HG03575 (cell line): ENCODE data around the gene FAM236C.
"Not testable (repeated sequence)": the region's sequence is repeated elsewhere in the genome, so short reads cannot be mapped to it uniquely, and the experiment has no call there.

Experiments used
- ATAC-seq: cut with Tn5 transposase; IDR thresholded peaks from one replicate; pipeline ENCODE4 v1.9.1; 2021; ENCODE audit not compliant: unreplicated experiment, insufficient number of reproducible peaks, low FRiP score; ENCODE audit errors: extremely low read depth

The FAM236C gene

DNA sequence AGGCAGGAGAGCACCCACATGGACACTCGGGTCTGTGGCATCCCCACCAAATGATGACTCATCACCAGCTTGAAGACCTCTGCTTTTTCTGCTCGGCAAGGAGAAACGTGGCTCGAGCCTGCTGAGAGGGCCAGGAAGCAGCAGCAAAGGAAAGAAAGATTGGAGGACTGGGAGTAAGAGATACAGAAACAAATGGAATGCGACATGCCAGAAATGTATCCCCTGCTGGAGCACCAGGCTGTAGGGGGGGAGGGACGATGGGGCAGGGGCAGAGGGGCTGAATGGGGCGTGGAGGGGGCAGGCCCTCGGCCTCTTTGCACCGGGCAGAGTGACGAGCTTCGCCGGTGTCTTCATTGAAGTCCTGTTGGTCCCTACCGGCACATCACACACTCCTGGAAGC lies at the start of gene FAM236C:
FAM236C (plus strand) TSS at position 301 of the 400 bp plus-strand sequence. CDS start 100 bp downstream, outside the sequence.
- not testable (repeated sequence) for ATAC-seq

DNA sequence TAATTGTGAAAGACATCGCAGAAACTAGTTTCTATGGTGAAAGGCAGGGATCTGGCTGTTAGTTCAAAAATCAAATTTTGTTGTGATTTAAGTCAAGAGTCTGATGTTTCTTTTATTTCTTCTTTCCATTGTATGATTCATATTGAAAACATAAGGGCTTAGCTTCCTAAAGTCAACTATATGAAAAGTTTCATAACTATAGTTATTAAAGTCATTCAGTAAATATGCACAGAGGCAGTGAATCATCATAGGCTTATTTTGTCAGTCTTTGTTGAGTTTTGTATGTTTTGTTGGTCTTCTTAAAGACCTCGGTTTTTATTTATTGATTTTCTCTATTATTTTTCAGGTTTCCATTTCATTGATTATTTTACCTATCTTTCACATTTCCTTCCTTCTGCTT lies 29.5 kb upstream of the FAM236C start:
- ATAC-seq, result not testable (repeated sequence)

DNA sequence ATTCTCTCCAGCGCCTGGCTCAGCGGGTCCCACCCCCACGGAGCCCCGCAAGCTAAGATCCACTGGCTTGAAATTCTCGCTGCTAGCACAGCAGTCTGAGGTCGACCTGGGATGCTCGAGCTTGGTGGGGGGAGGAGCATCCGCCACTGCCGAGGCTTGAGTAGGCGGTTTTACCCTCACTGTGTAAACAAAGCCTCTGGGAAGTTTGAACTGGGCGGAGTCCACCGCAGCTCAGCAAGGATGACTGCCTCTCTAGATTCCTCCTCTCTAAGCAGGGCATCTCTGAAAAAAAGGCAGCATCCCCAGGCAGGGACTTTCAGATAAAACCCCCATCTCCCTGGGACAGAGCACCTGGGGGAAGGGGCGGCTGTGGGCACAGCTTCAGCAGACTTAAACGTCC lies 22.7 kb upstream of the FAM236C start:
- ATAC-seq, result not testable (repeated sequence)

DNA sequence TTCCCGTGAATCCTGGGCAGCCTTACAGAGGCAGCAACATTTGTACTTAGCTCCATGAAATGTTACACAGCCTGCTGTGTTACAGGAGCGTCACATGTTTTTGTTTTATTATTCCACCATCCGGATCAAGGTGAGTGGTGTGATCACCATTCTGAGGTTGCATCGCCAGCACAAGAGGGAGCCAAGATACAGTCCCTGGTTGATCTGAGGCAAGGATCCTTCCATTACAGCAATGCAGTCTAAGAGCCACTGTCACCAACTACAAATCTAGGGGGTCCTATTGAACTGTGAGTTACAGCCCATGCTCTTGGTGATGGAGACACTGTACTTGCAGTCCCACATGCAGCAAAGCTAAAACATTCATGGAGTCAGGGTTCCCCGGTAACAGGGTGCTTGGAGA lies 3.7 kb downstream of the FAM236C start:
- ATAC-seq, result not testable (repeated sequence)

DNA sequence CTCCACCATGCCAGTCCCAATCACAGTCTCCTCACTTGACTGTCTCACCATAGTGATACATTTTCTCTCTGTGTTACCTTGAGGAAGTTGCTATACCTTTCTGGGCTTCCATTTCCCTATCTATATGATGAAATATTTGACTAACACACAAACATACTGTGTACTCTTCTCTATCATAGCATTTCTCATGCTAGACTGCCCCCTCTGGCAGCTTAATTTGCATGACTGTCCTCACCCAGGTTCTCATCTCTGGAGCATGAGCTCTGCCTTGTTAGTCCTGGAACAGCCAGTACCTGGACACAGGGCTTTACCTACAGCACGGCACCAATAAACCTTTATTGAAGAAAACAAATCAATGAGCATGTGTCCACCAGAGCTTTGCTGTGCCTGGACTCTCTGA lies 19.9 kb downstream of the FAM236C start:
- not testable (repeated sequence) for ATAC-seq

DNA sequence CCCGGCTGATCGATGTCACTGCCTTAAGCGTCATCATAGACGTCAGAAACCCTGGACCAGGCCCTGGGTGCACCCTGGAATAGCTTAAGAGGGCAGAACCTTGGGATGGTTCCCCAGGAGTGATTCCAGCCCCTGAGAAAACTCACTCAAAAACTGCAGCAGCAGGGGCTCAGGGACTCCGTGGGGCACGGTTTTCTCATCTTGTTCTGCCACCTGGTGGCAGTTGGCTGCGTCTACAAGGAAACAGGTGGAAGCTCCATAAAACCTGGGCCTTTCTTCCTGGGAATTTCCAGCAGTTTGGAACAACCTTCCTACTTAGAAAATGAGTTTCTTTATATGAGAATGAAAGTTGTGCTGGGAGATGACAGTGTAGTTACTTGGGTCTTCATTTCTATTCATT lies 24.0 kb downstream of the FAM236C start:
- not testable (repeated sequence) for ATAC-seq

DNA sequence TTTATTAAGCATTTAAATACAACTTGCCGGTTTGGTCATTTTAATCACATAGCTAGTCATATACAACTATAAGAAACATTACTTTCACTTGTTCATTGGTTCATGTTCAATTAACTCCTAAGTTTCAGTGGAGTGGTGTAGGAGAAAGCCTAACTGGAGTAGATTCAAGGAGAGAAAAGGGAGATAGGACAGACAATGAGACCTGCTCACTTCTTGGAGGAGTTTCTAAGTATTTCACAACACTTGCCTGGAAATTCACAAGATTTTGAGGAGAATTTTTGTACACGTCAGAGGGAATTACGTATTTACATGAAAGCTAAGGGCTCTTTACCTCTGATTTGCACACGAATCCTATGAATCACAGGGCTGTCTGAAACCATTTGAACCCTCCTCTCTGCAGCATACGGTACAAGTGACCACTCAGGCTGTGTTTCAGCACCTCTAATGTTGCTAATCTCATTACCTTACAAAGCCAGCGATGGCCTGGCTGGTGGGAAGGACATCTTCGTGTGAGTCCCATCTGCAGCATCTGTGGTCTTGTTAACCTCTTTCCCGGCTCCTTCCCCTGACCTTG lies 24.6 kb downstream of the FAM236C start:
- not testable (repeated sequence) for ATAC-seq

DNA sequence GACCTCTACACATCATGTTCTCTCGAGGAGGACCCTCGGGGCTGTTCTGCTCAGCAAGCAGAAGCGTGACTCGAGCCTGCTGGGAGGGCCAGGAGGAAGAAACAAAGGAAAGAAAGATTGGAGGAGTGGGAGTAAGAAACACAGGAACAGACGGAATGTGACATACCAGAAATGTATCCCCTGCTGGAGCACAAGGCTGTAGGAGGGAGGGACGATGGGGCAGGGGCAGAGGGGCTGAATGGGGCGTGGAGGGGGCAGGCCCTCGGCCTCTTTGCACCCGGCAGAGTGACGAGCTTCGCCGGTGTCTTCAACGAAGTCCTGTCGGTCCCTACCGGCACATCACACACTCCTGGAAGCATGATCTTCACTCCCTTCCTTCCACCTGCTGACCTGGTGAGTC lies 25.5 kb downstream of the FAM236C start, which contains the start of gene FAM236A:
FAM236A (plus strand) TSS at position 301 of the 400 bp plus-strand sequence; CDS start at position 358, 57 bp downstream.
- ATAC-seq, result not testable (repeated sequence)

DNA sequence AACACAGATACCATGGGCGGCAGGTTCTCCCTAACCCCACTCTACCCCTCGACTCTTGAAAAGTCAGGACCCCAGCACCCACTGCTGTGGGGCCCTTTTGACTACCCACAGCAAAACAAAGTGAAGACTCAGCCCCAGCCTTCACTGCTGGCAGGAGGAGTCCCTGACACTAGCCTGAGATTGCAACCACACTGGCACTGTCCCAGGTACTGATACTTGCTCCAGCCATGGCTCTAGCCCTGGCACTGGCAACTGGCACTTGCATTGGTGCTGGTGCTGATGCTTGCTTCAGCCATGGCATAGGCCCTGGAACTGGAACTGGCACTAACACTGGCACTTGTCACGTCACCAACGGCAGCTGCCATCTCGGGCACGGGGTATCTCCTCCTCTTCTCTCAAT lies 29.9 kb downstream of the FAM236C start:
- not testable (repeated sequence) for ATAC-seq

DNA sequence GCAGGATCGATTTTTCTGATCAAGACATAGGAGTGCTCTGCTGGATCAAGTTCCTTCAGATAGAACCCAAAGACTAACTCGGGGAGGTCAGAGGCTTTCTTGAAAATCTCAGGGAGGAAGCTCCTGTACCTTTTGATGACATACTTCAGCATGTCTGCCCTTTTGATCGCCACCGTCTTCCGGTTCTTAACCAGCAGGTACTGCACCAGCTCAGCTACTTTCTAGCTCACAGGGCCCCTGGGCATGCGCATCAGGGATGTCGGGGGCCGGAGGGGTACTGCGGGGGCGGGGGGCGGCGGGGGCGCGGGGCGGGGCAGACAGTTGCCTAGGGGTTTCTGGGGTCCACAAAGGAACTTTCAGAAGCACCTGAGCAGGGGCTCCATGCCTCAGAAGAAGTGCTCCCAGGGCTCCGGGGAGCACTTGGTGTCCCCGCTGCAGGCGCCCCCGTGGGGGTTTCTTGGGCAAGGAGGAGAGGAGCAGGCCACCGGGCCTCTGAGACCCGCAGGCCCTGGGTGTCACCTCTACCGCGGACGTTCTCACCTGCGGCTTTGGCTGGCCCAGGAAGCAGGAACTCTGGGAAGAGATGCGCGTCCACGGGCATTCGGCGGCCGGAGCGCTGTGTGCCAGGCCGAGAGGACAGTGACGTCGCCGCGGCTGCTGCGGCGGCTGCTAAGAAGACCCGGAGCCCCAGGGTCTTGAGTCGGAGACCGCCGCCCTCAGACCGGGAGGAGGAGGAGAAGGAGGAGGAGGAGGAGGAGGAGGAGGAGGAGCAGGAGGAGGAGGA lies 30.8 kb downstream of the FAM236C start:
- ATAC-seq, result not testable (repeated sequence)

DNA sequence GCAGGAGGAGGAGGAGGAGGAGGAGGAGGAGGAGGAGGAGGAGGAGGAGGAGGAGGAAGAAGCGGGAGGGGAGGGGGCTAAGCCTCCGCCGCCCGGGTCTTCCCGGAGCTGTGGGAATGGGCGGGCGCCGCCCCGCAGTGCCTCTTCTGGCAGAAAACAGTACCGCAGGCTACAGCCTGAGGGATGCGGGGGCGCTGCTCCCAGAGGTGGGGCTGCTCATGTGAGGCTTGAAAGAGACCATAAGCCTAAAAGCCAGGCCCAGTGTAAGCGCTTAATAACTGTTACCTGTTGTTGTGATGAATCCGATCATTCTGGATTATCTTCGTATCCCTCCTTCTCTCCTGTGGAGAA lies 31.4 kb downstream of the FAM236C start, which contains the start of gene DMRTC1:
DMRTC1 (minus strand) TSS at position 19 of the 351 bp plus-strand sequence. CDS start 68,143 bp downstream, outside the sequence.
- not testable (repeated sequence) for ATAC-seq

DNA sequence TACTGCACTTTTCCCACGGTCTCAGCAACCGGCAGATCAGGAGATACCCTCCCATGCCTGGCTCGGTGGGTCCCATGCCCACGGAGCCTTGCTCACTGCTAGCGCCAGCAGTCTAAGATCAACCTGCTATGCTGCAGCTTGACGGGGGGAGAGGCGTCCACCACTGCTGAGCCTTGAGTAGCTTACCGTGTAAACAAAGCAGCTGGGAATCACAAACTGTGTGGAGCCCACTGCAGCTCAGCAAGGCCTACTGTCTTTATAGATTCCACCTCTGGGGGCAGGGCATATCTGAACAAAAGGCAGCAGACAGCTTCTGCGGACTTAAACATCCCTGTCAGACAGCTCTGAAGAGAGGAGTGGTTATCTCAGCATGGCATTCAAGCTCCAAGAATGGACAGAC lies 47.6 kb downstream of the FAM236C start:
- ATAC-seq, result not testable (repeated sequence)
